ENCODE results near the gene UPF2.

Gene UPF2

GRCh38 chr10:12056748-12057147 is 14.1 kb upstream of the UPF2 start:
- no peak for TF ChIP-seq POLR2A (IDR thresholded peaks at IDR 0.05; ENCODE audit: low read length)
- no peak for TF ChIP-seq GATA1 (IDR thresholded peaks at IDR 0.05; ENCODE audit: low read depth, low read length)
- DNase-seq, result peak in 1 of 2 experiments; percentile 19

GRCh38 chr10:12055732-12056131 is 13.1 kb upstream of the UPF2 start:
- TF ChIP-seq POLR2A (IDR thresholded peaks at IDR 0.05; ENCODE audit: low read length) (no peak), GATA1 (IDR thresholded peaks at IDR 0.05; ENCODE audit: low read depth, low read length) (peak; percentile 22)
- peak; percentile 43 to 81 for DNase-seq

- no peak for TF ChIP-seq POLR2A (IDR thresholded peaks at IDR 0.05; ENCODE audit: low read length)
- TF ChIP-seq GATA1 (IDR thresholded peaks at IDR 0.05; ENCODE audit: low read depth, low read length), result no peak
Observed at GRCh38 chr10:12051241-12051640, 8.6 kb upstream of the UPF2 start.

GRCh38 chr10:12050528-12050927 is 7.9 kb upstream of the UPF2 start:
- no peak for TF ChIP-seq GATA1 (IDR thresholded peaks at IDR 0.05; ENCODE audit: low read depth, low read length)
- TF ChIP-seq POLR2A (IDR thresholded peaks at IDR 0.05; ENCODE audit: low read length), result no peak
- DNase-seq, result no peak

More at GRCh38 chr10:12051241-12051640, 8.6 kb upstream of the UPF2 start:
- DNase-seq, result no peak

GRCh38 chr10:12048547-12048946 is 5.9 kb upstream of the UPF2 start:
- no peak for DNase-seq
- TF ChIP-seq GATA1 (IDR thresholded peaks at IDR 0.05; ENCODE audit: low read depth, low read length) (no peak), POLR2A (IDR thresholded peaks at IDR 0.05; ENCODE audit: low read length) (no peak)

- DNase-seq, result no peak
- TF ChIP-seq GATA1 (IDR thresholded peaks at IDR 0.05; ENCODE audit: low read depth, low read length) (no peak), POLR2A (IDR thresholded peaks at IDR 0.05; ENCODE audit: low read length) (no peak)
Observed at GRCh38 chr10:12045596-12045995, 3.0 kb upstream of the UPF2 start.

- DNase-seq, result peak; percentile 64 to 74
- TF ChIP-seq POLR2A (IDR thresholded peaks at IDR 0.05; ENCODE audit: low read length), result peak; percentile 43
- no peak for TF ChIP-seq GATA1 (IDR thresholded peaks at IDR 0.05; ENCODE audit: low read depth, low read length)
Observed at GRCh38 chr10:12042409-12042796, 206 bp downstream of the UPF2 start.

- peak; percentile 73 to 77 for DNase-seq
- TF ChIP-seq GATA1 (IDR thresholded peaks at IDR 0.05; ENCODE audit: low read depth, low read length), result no peak
- peak; percentile 38 for TF ChIP-seq POLR2A (IDR thresholded peaks at IDR 0.05; ENCODE audit: low read length)
Observed at GRCh38 chr10:12041766-12042408, 722 bp downstream of the UPF2 start.

- DNase-seq, result no peak
- TF ChIP-seq GATA1 (IDR thresholded peaks at IDR 0.05; ENCODE audit: low read depth, low read length), result no peak
- TF ChIP-seq POLR2A (IDR thresholded peaks at IDR 0.05; ENCODE audit: low read length), result no peak
Observed at GRCh38 chr10:12036073-12036655, 6.4 kb downstream of the UPF2 start.

GRCh38 chr10:12031404-12031803 is 11.2 kb downstream of the UPF2 start:
- DNase-seq, result no peak
- no peak for TF ChIP-seq POLR2A (IDR thresholded peaks at IDR 0.05; ENCODE audit: low read length)
- TF ChIP-seq GATA1 (IDR thresholded peaks at IDR 0.05; ENCODE audit: low read depth, low read length), result no peak

- no peak for DNase-seq
- TF ChIP-seq POLR2A (IDR thresholded peaks at IDR 0.05; ENCODE audit: low read length), result no peak
- TF ChIP-seq GATA1 (IDR thresholded peaks at IDR 0.05; ENCODE audit: low read depth, low read length), result no peak
Observed at GRCh38 chr10:12027539-12027938, 15.1 kb downstream of the UPF2 start.

- TF ChIP-seq GATA1 (IDR thresholded peaks at IDR 0.05; ENCODE audit: low read depth, low read length) (no peak), POLR2A (IDR thresholded peaks at IDR 0.05; ENCODE audit: low read length) (no peak)
- DNase-seq, result peak; percentile 52 to 76
Observed at GRCh38 chr10:12025591-12025990, 17.0 kb downstream of the UPF2 start.

- TF ChIP-seq GATA1 (IDR thresholded peaks at IDR 0.05; ENCODE audit: low read depth, low read length), result no peak
- no peak for TF ChIP-seq POLR2A (IDR thresholded peaks at IDR 0.05; ENCODE audit: low read length)
- no peak for DNase-seq
Observed at GRCh38 chr10:12022580-12023257, 19.9 kb downstream of the UPF2 start.

- no peak for DNase-seq
- TF ChIP-seq GATA1 (IDR thresholded peaks at IDR 0.05; ENCODE audit: low read depth, low read length), result no peak
- no peak for TF ChIP-seq POLR2A (IDR thresholded peaks at IDR 0.05; ENCODE audit: low read length)
Observed at GRCh38 chr10:12020574-12020973, 22.0 kb downstream of the UPF2 start.
